Hepatocyte (in vitro differentiated cells): Measurements from ENCODE around the gene LRRC71.

Source experiments
- EZH2 ChIP-seq: fragments of 200-600 bp; sonication (generic); IDR thresholded peaks from 2 replicates; pipeline ENCODE4 v1.6.1; 2016; ENCODE audit warnings: antibody characterized with exemption, mild to moderate bottlenecking, borderline replicate concordance
- TF ChIP-seq, protein P1 (sequence below): fragments of 200-600 bp; sonication (generic); IDR thresholded peaks from 2 replicates; pipeline ENCODE4 v1.5.1; 2016; ENCODE audit warnings: antibody characterized with exemption, mild to moderate bottlenecking; ENCODE audit not compliant: poor library complexity

DNA sequence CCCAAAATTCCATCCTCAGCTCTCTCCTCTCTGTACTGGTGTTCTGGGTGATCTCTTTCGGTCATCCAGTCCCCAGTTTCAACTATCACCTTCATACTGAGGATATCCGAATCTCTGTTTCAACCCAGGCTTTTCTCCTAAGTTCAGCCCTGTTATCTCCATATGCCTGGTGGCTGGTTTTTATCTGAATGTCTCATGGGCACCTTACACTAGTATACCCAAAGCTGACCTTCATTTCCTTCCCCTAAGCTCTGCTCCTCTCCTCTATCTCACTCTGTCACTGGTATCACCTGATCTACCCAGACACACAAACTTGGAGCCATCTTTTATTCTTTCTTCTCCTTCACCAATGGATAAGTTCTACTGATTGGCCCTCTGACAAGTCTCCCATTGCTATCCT, 53.0 kb downstream of the LRRC71 start:
- TF ChIP-seq, protein P1, sequence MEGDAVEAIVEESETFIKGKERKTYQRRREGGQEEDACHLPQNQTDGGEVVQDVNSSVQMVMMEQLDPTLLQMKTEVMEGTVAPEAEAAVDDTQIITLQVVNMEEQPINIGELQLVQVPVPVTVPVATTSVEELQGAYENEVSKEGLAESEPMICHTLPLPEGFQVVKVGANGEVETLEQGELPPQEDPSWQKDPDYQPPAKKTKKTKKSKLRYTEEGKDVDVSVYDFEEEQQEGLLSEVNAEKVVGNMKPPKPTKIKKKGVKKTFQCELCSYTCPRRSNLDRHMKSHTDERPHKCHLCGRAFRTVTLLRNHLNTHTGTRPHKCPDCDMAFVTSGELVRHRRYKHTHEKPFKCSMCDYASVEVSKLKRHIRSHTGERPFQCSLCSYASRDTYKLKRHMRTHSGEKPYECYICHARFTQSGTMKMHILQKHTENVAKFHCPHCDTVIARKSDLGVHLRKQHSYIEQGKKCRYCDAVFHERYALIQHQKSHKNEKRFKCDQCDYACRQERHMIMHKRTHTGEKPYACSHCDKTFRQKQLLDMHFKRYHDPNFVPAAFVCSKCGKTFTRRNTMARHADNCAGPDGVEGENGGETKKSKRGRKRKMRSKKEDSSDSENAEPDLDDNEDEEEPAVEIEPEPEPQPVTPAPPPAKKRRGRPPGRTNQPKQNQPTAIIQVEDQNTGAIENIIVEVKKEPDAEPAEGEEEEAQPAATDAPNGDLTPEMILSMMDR = no peak
- TF ChIP-seq EZH2 = no peak
